HEK293T (cell line): ENCODE data around the gene SHISAL2B.

Experiments
- CTCF ChIA-PET: fragments of 350-600 bp; formaldehyde crosslinking; extraction: SDS; loops from one replicate; lab custom pipeline; 2021; ENCODE audit warnings: antibody characterized with exemption, inconsistent platforms; lab: Yijun Ruan, JAX
- POLR2A ChIA-PET: fragments of 350-600 bp; formaldehyde crosslinking; extraction: SDS; loops from one replicate; lab custom pipeline; 2020; ENCODE audit warnings: antibody characterized with exemption, inconsistent platforms; lab: Yijun Ruan, JAX
- DNase-seq: peaks from one replicate; pipeline ENCODE4 v3.0.0; 2012; ENCODE audit warnings: mixed read lengths; ENCODE audit errors: extremely low spot score
- ARNT ChIP-seq: fragments of 450-650 bp; IDR thresholded peaks from 2 replicates; pipeline ENCODE4 v1.6.1; 2017; ENCODE audit warnings: mild to moderate bottlenecking
- CTBP1 ChIP-seq: fragments of 450-650 bp; IDR thresholded peaks from 2 replicates; pipeline ENCODE4 v1.6.1; 2016; ENCODE audit warnings: borderline replicate concordance
- FOXA1 ChIP-seq: fragments of 450-650 bp; IDR thresholded peaks from 2 replicates; pipeline ENCODE4 v1.6.1; 2016; ENCODE audit warnings: mild to moderate bottlenecking
- FOXK2 ChIP-seq: fragments of 450-650 bp; IDR thresholded peaks from 2 replicates; pipeline ENCODE4 v1.6.1; 2016; ENCODE audit warnings: mild to moderate bottlenecking
- L3MBTL2 ChIP-seq: fragments of 450-650 bp; conservative IDR thresholded peaks from 2 replicates; pipeline ENCODE4 v1.6.1; 2016; ENCODE audit warnings: mild to moderate bottlenecking
- NFRKB ChIP-seq: fragments of 450-650 bp; IDR thresholded peaks from 2 replicates; pipeline ENCODE4 v1.6.1; 2016; ENCODE audit warnings: mild to moderate bottlenecking, moderate library complexity
- SP1 ChIP-seq: fragments of 450-650 bp; IDR thresholded peaks from 2 replicates; pipeline ENCODE4 v1.6.1; 2017
- SUZ12 ChIP-seq: fragments of 450-650 bp; IDR thresholded peaks from 2 replicates; pipeline ENCODE4 v1.6.1; 2016; ENCODE audit warnings: mild to moderate bottlenecking
- TARDBP ChIP-seq: fragments of 450-650 bp; IDR thresholded peaks from 2 replicates; pipeline ENCODE4 v1.6.1; 2016
- ZNF384 ChIP-seq: fragments of 450-650 bp; IDR thresholded peaks from 2 replicates; pipeline ENCODE4 v1.6.1; 2016

The SHISAL2B gene

GRCh38 chr5:64766941-64767340, 76.6 kb downstream of the SHISAL2B start:
- ChIA-PET CTCF (no interaction called here), POLR2A (interaction anchor here (1.1 kb wide), 1 partner anchor 12 kb away, joined by 4 read pairs; no protein-coding TSS in a partner anchor)
- no peak for DNase-seq
- no peak for TF ChIP-seq ARNT
- TF ChIP-seq CTBP1: no peak
- TF ChIP-seq NFRKB: no peak
- TF ChIP-seq FOXA1: no peak
- no peak for TF ChIP-seq FOXK2
- no peak for TF ChIP-seq L3MBTL2
- TF ChIP-seq ZNF384: no peak
- no peak for TF ChIP-seq TARDBP
- no peak for TF ChIP-seq SP1
- TF ChIP-seq SUZ12: no peak
